ENCODE measurements around the gene FOXO3. TPM values are rescaled to one million over a fixed set of nuclear protein-coding genes. Genes with fewer than 3 reads are reported as not detected.
A peak's percentile ranks its signal among the peaks of the same experiment; 100 is the strongest.

FOXO3 gene
- total and polyA plus RNA-seq, 2 of the 8 experiments (the other 6 are each of a cell fraction or from before 2014, with no cell fraction given) = 13.1 to 19.3 TPM

DNA sequence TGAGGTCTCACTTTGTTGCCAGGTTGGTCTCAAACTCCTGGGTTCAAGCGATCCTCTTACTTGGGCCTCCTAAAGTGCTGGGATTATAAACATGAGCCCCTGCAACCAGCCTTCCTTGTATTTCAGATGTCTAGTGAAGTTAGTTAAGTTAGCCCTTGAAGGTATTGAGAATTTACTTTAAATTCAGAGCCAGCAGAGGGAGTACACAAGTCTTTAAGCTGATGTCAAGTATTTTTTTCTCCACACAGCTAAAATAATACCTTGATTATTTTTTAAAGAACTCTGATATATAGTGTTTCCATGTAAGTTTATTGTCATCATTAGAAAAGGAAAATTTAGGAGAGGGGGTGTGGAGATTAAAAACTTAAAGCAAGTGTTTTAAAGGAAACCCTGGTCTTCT lies 9.8 kb downstream of the FOXO3 start:
- H3K4me2 ChIP-seq (ENCODE audit: insufficient read depth in 1 of 2, low read depth in 2 of 2, low read length in 2 of 2) = no peak overlapping the region
- no peak overlapping the region for H4K91ac ChIP-seq (replicated peaks; ENCODE audit: insufficient read length, low read length)
- peaks cover 3% of the 10 kb centered on the region; the same call in 1 of the 2 replicates for H3K79me1 ChIP-seq (ENCODE audit: low read depth, low read length)
- H3K9ac ChIP-seq (replicated peaks in 1 of 4; ENCODE audit: extremely low read depth in 1 of 4, low read depth in 3 of 4, low read length in 3 of 4) = no peak overlapping the region
- H3K23me2 ChIP-seq (ENCODE audit: low read depth, low read length) = no peaks in the 10 kb centered on the region
- H3K4ac ChIP-seq (replicated peaks; ENCODE audit: insufficient read length, low read depth, low read length) = no peak overlapping the region
- H3K14ac ChIP-seq (ENCODE audit: insufficient read length) = no peak overlapping the region
- no peak overlapping the region for H2BK15ac ChIP-seq (ENCODE audit: low read length)
- H3K23ac ChIP-seq (ENCODE audit: insufficient read length) = no peak overlapping the region
- peaks cover 0 to 7% (median 3%) of the 10 kb centered on the region in 4 experiments; a peak in 4 of 8 replicates for H3K36me3 ChIP-seq (ENCODE audit: control insufficient read depth in 2 of 4, insufficient read depth in 4 of 4, low read length in 3 of 4)
- 92% methylated on average over 1 of the region's 1 CpG; no CpG with 5 or more reads in 1 of the 2 experiments for WGBS, 2 experiments (ENCODE audit: extremely low coverage in 1 of 2, insufficient coverage in 1 of 2, insufficient read length in 1 of 2, insufficient replicate concordance in 2 of 2, low coverage in 1 of 2, low lambda C conversion rate in 2 of 2, missing lambda C conversion rate in 1 of 2)
- no peaks in the 10 kb centered on the region; a peak in 1 of 7 replicates for H3K4me1 ChIP-seq (replicated peaks in 1 of 4; ENCODE audit: control insufficient read depth in 3 of 4, insufficient read depth in 4 of 4, low read length in 3 of 4)
- no peaks in the 10 kb centered on the region for H3K27me3 ChIP-seq (replicated peaks in 1 of 4; ENCODE audit: control insufficient read depth in 3 of 4, extremely low read depth in 1 of 4, insufficient read depth in 3 of 4, low read length in 3 of 4)
- H2AFZ ChIP-seq (ENCODE audit: low read length) = no peak overlapping the region
- H2BK120ac ChIP-seq (replicated peaks; ENCODE audit: low read depth, low read length) = no peak overlapping the region
- no peak overlapping the region for H3K18ac ChIP-seq (ENCODE audit: extremely low read depth, low read length)
- DNase-seq (ENCODE audit: low read depth in 1 of 2, low spot score in 2 of 2) (no peak), FAIRE-seq (no peak)
- H4K8ac ChIP-seq (ENCODE audit: extremely low read depth, insufficient read depth, low read length) = no peak overlapping the region
- no peak overlapping the region for H2BK20ac ChIP-seq (ENCODE audit: low read length)
- TF ChIP-seq RAD21 (IDR thresholded peaks at IDR 0.05 in 1 of 2, conservative IDR thresholded peaks at IDR 0.05 in 1 of 2; ENCODE audit: low read depth in 2 of 2, low read length in 2 of 2) (peak in 1 of 2 experiments; percentile 11; a peak in 1 of 4 replicates), PHF8 (conservative IDR thresholded peaks at IDR 0.05; ENCODE audit: low read depth, low read length) (no peak), CBX8 (IDR thresholded peaks at IDR 0.05; ENCODE audit: borderline replicate concordance, low read depth, low read length) (no peak), RXRA (IDR thresholded peaks at IDR 0.05; ENCODE audit: insufficient read depth, low read depth, low read length) (no peak)
- H3K27ac ChIP-seq (ENCODE audit: low read depth, low read length) = no peak overlapping the region
- H3K56ac ChIP-seq (replicated peaks; ENCODE audit: insufficient read length, low read depth, low read length) = no peak overlapping the region
- POLR2A ChIA-PET (ENCODE audit: partially characterized antibody) = interaction anchor here (1.3 to 1.9 kb wide), 2 partner anchors 8 to 19 kb away, joined by 3 to 5 read pairs; no protein-coding TSS in a partner anchor
- H2AK5ac ChIP-seq (ENCODE audit: low read depth, low read length) = no peak overlapping the region
- H2BK5ac ChIP-seq (ENCODE audit: low read depth, low read length) = no peak overlapping the region
- H3K4me3 ChIP-seq (ENCODE audit: extremely low read depth in 1 of 4, insufficient read depth in 2 of 4, low read depth in 3 of 4, low read length in 4 of 4) = no peak overlapping the region
- no peak overlapping the region for H4K5ac ChIP-seq (ENCODE audit: insufficient read length, low read depth, low read length)
- H3K79me2 ChIP-seq (ENCODE audit: control insufficient read depth in 1 of 2, insufficient read depth in 2 of 2, low read length in 2 of 2) = peaks cover 0 to 76% of the 10 kb centered on the region in 2 experiments; a peak in 2 of 4 replicates
- CTCF ChIA-PET (ENCODE audit: partially characterized antibody) = interaction anchor here (0.6 to 1.7 kb wide), 11 partner anchors 9 to 226 kb away, joined by 3 to 4 read pairs (median 3); no protein-coding TSS in a partner anchor
- H2BK12ac ChIP-seq (ENCODE audit: low read depth, low read length) = no peak overlapping the region
- no peaks in the 10 kb centered on the region for H3K9me3 ChIP-seq (ENCODE audit: insufficient read depth in 2 of 2, low read depth in 1 of 2, low read length in 1 of 2)
- peaks cover 2 to 6% of the 10 kb centered on the region in 2 experiments for H4K20me1 ChIP-seq (replicated peaks in 1 of 2; ENCODE audit: control insufficient read depth in 1 of 2, insufficient read depth in 2 of 2, low read length in 2 of 2)
